HG03025 (cell line): Measurements from ENCODE around the gene DOCK6.
"Not testable (repeated sequence)": the region's sequence is repeated elsewhere in the genome, so short reads cannot be mapped to it uniquely, and the experiment has no call there.

Source experiments
- ATAC-seq: cut with Tn5 transposase; IDR thresholded peaks from one replicate; pipeline ENCODE4 v1.9.1; 2021; ENCODE audit warnings: mild to moderate bottlenecking, moderate library complexity; ENCODE audit not compliant: unreplicated experiment, low FRiP score

Gene DOCK6

DNA sequence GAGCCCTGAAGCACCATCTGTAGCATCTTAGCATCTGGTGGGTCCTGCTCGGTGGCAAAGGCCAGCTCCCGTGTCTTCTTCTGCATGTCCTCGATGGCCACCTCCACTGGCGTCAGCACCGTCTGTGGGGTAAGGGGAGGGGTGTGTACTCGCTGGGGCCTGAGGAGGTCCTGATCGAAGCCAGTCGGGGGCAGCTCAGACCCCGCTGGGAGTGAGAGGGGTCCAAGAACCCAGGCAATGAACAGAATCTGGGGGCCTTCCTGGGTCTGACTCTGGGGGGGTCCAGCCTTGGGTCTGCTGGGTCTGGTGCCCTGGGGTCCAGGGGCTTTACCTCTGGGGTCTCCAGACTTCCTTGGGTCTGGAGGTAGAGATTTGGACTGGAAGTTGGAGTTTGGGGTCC, 61.4 kb downstream of the DOCK6 start:
- ATAC-seq: no peak

DNA sequence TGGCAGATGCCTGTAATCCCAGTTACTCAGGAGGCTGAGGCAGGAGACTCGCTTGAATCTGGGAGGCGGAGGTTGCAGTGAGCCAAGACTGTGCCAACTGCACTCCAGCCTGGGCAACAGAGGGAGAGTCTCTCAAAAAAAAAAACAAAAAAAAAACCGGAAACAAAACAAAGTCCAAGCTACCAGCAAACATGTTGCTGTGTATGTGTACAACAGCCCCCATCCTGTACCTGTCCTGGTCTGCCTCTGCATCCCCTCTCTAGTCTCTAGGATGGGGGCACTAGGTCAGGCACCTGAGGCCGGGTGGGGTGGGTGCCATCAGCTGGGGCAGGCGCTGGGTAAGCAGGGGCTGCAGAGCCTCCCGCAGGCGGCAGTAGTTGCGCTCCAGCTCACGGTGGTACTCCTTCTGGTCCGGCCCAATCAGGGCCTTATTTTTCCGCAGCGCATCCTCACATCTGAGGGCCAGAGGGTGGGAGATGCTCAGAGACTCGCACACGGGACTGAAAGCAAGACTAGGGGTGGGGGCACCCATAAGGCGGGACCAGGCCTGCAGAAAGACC, 62.2 kb downstream of the DOCK6 start:
- no peak for ATAC-seq

DNA sequence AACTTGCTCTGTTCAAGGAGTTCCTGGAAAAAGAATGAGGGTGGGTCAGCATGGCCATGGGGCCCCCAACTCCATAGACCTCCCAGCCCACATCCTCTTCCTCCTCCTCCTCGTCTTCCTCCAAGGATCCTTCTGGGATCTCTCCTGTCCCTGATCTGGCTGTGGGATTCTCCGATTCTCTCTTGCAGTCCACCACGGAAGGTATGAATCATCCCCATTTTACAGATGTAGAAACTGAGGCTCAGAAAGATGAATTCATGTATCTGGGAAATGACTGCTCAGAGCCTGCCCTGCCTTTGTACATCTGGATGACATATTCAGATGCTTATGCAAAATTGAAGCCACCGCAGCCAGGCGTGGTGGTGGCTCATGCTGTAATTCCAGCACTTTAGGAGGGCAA, 62.8 kb downstream of the DOCK6 start:
- no peak for ATAC-seq

DNA sequence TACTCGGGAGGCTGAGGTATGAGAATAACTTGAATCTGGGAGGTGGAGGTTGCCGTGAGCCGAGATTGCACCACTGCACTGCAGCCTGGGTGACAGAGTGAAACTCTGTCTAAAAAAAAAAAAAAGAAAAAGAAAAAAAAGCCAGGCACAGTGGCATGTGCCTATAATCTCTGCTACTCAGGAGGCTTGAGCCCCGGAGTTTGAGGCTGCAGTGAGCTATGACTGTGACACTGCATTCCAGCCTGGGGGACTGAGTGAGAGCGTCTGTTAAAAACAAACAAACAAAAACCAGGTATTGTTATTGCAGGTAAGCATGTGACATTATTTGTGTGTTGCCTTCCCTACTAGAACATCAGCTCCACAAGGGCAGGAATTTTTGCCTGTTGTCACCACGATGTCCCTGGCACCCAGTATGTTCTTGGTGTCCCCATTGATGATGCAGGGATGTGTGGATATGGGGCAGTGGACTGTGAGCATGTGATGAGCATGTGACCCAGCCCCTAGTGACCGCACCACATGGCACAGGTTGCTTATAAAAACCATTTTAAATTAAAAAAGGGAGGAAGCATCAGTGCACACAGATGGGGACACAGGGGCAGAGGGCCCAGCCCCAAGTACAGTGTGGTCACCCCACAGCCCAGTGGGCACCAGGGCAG, 63.4 kb downstream of the DOCK6 start:
- ATAC-seq: no peak

DNA sequence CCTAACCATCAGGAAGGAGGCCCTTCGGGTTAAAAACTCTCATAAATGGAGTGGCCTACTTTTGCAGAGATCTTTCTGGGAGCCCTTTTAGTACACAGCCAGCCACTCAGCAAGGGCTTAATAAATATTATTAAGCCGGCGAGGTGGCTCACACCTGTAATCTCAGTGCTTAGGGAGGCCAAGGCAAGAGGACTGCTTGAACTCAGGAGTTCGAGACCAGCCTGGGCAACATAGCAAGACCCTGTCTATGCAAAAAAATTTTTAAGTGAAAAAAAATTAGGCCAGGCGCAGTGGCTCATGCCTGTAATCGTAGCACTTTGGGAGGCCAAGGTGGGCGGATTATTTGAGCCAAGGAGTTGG, 64.2 kb downstream of the DOCK6 start:
- ATAC-seq: no peak

DNA sequence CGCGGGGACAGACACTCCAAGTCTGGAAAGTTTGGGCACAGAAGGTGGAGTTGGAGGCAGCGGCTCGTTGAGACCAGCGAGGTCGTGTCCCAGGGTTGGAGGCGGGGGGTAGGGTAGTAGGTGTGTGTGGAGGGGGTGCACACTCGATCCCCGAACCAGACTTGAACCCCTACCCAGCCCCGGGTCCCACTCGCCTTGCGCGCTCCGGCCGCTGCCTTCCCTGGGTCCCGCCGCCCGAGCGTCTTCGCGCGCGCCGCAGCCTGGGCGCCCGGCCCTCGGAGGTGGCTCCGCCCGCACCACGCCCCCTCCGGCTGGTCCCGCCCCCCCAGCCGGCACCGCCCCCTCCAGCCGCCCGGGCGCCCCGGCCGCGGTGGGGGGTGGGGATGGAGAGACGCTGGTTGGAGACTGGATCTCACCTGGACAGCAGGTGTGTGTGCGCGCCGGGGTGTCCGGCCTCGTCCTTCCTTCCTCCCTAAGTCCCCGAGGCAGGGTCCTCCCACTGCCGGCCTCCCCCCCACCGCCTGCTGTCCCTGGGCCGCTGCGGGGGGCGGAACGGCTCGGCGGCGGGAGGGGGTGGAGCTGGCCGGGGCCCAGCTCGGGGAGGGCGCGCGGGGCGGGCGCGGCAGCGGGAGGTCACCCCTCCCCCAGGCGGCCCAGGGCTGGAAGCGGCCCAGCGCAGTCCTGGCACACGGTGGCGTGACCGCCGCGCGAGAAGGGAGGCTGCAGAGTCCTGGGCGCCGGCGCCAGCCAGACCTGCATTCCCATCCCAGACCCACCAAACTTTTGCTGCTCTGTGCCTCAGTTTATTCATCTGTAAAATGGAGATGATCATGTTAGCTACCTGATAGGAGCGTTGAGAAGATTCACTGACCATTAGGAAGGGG, 64.8 kb downstream of the DOCK6 start, which contains the start of gene KANK2:
Gene KANK2, minus strand, starts transcription at position 255 of the 884 bp plus-strand sequence. CDS start 3,034 bp downstream, outside the sequence.
- peak; percentile 50 for ATAC-seq

DNA sequence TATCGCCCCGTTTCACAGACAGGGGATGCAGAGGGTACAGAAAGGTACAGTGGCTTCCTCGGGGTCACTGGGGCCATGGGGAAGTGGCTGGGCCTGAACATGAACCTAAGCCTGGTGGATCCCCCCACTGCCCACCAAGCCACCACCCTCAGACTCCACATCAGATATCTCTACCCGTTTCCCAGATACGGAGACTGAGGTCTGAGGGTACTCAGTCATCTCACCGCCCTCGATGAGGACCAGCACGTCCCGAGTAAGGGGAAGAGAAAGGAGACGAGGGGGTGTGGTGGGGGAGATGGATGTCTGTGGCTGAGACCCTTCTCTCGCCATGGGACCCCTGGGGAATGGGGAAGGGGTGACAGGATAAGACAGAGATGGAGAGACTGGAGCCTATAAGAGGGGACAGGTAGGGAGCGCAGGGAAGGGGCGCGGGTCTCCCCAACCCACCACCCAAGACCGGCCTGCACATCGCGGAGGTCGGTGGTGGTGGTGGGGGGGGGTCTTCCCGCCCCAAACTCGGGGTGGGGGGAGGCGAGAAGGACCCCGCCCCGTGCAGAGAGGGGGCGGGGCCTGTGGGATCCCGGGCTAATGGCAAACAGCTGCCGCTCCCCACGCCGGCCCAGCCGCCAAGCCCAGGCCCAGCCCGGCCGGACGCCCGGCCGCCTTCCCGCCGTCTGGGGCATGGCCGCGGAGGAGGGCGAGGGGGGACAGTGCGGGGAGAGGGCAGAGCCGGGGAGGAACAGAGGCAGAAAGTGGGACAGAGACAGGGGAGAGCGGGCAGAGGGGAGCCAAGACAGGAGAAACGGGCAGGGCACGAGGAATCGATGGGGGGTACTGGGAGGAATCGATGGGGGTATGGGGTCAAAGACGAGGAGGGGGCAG, 65.7 kb downstream of the DOCK6 start:
- ATAC-seq: no peak

DNA sequence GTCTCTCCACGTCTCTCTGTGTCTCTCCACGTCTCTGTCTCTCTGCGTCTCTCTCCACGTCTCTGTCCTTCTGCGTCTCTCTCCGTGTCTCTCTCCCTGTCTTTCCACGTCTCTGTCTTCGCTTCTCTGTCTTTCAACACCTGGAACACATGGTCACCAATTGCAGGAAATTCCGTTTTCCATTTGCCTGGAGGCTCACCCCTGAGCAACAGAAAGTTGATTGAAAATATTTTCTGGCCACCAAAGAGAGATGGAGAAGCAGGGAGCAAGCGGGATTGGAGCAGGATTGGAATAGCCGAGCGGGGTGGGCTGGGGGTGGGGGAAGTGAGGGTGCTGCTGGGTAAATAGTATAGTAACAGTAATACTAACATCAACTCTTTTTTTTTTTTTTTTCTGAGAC, 66.6 kb downstream of the DOCK6 start:
- no peak for ATAC-seq

DNA sequence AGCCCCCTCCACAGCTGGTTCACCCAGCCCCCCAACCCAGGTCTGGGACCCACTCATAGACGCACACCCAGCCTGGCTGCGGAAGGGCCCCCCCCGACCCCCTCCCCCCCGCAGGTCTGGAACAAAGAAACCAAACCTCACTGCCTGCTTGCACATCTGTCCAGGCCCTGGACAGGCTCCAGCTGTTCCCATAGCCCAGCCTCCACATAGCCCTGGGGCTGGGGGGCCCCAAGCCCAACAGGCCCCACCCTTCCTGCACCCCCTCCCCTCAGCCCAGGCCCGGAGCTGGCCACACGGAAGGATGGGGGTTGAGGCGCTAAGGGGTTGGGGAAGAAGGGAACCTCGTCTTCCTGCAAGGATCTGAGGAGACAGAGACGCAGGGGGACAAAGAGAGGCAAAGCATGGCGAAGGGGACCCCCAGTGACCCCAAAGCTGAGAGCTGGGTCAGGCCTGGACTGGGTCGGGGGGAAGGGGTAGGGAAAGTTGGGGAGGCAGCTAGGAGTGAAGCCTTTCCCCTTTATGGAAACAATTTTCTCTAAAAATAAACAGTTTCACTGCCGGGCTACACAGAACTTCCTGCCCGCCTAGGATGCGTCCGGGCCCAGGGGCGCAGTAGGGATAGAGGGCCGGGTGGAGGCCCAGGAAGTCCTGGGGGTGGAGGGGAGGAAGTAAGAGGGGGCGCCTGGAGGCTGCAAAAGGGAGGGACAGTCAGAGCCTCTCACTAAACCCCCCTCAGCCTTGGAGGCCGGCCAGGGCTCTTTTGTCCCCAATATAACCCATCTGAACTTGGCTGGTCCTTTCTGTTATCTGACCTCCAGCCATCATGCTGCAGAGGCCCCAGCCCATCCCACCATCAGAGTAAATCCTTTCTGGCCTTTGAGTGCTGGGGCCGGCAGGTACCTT, 67.4 kb downstream of the DOCK6 start:
- ATAC-seq: no peak

DNA sequence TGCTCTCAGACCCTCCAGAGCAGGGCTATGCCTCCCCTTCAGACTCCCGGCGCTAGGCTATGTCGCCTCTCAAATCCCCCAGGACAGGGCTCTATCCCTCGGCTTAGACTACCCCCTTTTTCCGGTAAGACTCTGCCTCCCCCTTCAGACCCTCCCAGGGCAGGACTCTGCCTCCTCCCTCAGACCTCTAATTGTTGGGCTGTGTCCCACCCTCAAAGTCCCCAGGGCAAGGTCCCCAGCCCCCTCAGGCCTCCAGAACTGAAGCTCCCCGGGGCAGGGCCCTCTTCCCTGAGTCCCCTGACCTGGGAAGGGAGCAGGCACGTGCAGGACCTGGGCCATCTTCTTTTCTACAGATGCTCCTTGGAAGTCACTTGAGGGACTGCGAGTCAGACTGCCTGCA, 68.2 kb downstream of the DOCK6 start:
- ATAC-seq: no peak

DNA sequence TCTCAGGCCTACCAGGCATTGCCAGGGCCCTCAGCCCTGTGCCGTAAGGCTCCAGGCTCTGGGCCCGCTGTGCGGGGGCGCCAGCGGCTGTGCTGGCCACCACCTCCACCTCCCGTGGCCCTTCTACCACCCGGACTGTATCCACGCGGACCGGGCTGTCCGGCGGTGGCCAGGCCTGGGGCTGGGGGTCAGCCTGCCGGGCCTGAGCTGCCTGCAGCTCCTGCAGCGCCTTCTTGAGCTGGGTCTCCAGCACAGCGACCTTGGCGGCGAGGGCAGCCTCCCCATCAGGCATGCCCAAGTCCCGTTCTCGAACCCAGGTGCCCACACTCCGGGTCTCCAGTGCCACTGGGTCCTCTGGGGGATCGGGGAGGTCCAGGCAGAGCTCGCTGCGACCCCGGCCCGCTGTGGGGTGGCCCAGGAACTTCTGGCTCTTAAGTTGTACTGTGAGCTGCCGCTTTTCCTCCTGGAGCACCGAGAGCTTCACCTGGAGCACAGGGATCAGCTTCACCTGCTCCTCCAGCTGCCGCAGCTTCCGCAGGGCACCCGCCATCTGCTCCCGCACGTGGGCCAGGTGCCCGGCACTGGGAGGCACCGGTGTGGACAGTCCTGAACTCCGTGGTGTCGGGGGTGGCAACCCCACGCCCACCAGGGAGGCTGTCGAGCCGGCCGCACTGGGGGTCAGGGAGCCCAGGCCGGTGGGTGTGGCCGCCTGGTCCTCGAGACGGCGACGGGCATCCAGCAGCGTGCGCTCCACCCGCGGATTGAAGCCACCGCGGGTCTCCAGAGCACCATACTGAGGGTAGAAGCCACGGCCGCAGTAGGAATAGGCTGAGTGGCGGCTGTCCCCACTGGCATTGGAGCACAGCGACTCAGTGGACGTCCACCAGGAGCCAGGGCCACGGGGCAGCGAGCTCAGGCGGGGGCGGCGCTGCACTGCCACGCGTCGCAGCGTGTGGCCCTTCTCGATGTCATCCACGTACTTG, 69.1 kb downstream of the DOCK6 start:
- ATAC-seq: no peak

DNA sequence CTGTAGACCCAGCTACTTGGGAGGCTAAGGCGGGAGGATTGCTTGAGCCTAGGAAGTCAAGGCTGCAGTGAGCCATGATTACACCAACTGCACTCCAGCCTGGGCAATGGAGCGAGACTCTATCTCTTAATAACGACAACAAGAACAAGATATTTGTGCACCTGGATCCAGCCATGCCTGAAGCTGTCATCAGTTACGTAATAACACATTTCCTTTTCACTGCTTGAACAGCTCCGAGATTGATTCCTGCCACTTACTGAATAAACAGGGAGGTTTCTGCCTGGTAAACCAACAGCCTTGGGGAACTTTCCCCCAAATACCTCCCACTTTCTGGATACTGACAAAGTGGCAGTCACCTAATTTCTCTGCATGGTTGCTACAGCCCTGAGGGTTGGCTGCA, 70.4 kb downstream of the DOCK6 start:
- no peak for ATAC-seq

DNA sequence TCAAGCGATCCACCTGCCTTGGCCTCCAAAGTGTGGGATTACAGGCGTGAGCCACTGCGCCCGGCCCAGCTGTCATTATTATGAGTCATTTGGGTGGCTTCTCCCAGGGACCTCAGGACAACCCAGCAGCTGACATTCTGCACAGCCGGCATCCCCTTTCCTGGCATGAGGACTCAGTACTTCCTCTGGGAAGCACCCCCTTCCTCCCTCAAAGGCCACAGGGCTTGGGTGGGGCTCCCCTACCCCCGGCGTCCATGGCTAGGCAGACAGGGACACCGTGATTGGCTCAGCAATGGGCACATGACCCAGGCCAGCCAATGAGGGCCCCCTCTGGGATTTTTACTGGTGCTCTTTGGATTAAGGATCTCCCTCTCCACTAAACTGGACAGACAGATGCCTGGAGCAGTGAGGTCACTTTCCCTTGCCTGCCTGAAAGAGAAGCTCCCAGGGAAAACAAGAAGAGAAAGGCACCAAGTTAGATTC, 71.0 kb downstream of the DOCK6 start:
- ATAC-seq: no peak

DNA sequence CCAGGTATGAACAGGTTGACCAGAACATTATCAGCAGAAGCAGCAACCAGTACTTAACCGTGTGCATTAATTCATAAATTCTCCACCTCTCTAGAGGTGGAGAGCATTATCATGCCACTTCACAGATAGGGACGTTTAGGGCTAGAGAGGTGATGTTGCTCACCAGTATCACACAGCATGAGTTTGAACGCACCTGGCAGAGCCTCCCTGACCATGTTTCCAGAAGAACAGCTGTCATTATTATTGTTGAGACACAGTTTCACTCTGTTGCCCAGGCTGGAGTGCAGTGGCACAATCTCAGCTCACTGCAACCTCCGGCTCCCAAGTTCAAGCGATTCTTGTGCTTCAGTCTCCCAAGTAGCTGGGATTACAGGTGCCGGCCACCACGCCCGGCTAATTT, 71.8 kb downstream of the DOCK6 start:
- no peak for ATAC-seq

DNA sequence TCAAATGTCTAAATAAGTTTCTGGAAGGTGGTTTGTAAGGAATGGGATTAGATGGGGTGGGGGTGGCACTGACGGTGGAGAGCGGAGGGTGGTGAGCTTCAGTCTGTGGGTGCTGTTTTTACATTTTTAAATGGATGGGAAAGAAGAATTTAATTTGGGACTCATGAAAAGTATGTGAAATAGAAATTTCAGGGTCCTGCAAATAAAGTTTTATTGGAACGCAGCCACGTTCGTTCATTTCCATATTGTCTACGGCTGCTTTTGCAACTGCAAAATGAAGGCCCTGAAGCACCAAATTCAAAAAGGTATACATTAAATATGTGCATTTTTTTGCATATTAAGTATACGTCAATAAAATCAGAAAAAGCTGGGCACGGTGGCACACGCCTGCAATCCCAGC, 74.9 kb downstream of the DOCK6 start:
- no peak for ATAC-seq

DNA sequence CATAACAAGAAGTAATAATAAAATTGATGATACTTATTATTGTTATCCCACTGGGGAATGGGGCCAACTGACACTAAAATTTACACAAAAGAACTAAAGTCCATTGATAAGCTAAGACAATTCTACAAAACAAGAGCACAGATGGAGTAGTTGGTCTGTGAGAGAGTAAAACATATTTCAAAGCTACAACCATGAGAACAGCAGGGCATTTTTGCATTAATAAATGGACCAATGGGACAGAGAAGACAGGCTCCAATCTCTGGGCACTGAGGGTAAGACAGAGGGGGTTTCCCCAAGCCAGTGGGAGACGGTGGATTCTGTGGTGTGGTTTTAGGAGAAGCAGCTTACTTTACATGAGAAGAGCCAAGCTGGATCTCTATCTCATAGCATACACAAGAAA, 79.3 kb downstream of the DOCK6 start:
- ATAC-seq: no peak

DNA sequence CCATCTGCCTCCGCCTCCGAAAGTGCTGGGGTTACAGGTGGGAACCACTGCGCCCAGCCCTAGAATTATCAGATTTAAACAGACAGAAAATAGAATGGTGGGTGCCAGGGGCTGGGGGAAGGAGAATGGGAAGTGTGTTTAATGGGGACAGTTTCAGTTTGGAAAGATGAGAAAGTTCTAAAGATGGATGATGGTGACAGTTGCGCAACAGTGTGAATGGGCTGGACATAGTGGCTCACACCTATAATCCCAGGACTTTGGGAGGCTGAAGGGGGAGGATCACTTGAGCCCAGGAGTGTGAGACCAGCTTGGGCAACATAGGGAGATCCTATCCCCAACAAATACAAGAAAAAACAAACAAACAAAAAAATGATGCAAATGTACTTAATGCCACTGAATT, 80.8 kb downstream of the DOCK6 start:
- no peak for ATAC-seq

DNA sequence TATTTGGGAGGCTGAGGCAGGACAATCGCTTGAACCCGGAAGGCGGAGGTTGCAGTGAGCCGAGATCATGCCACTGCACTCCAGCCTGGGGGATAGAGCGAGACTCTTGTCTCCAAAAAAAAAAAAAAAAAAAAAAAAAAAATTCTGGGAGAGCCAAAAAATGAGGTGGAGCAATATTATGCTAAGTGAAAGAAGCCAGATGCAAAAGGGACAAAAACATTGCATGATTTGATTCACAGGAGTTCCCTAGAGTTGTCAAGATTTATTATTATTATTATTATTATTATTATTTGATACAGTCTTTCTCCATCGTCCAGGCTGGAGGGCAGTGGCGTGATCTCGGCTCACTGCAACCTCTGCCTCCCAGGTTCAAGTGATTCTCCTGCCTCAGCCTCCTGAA, 81.3 kb downstream of the DOCK6 start:
- ATAC-seq: not testable (repeated sequence)
